Stomach (tissue), 9 donors: ENCODE data around the gene ZNF497. TPM values are rescaled to one million over a fixed set of nuclear protein-coding genes. Genes with fewer than 3 reads are reported as not detected.

Source experiments
- DNase-seq, 2 donors: peaks; one replicate each; pipeline versions ENCODE4 v3.0.0 to v3.0.0-alpha.2; 2013 to 2019
- H3K27ac ChIP-seq, 5 donors: fragments of 200-600 bp in 4 of 5; sonication (generic) in 4 of 5; one replicate each; pipeline ENCODE4 v1.5.1; 2013 to 2019; ENCODE audit warnings: mild to moderate bottlenecking in 1 of 5, moderate library complexity in 1 of 5
- H3K27me3 ChIP-seq, 3 donors: fragments of 200-600 bp; sonication (generic); one replicate each; pipeline ENCODE4 v1.5.1; 2017 to 2019; ENCODE audit warnings: mixed run types in 1 of 3
- H3K36me3 ChIP-seq, 4 donors: fragments of 200-600 bp; sonication (generic); 1 replicate in 3 of 4; 2 replicates in 1 of 4; pipeline ENCODE4 v1.5.1; 2016 to 2019
- H3K4me1 ChIP-seq, 4 donors: fragments of 200-600 bp; sonication (generic); one replicate each; pipeline ENCODE4 v1.5.1; 2016 to 2019
- H3K4me3 ChIP-seq, 4 donors: fragments of 200-600 bp; sonication (generic) in 3 of 4; one replicate each; pipeline ENCODE4 v1.5.1; 2016 to 2019; ENCODE audit warnings: mild to moderate bottlenecking in 1 of 4
- H3K9me3 ChIP-seq, 4 donors: fragments of 200-600 bp; sonication (generic); one replicate each; pipeline ENCODE4 v1.5.1; 2016 to 2019
- CTCF ChIP-seq, 7 experiments: fragments of 450-650 bp in 4 of 7; fragments of 200-600 bp in 3 of 7; sonication (generic) in 3 of 7; IDR thresholded peaks; one replicate each; pipeline ENCODE4 v1.5.1; 2016 to 2019; ENCODE audit warnings: antibody characterized with exemption in 7 of 7, control low read depth in 2 of 7, mild to moderate bottlenecking in 1 of 7
- EP300 ChIP-seq: sonication (generic); formaldehyde crosslinking; IDR thresholded peaks from one replicate; pipeline ENCODE4 v1.6.1; 2017; ENCODE audit warnings: antibody characterized with exemption
- POLR2A ChIP-seq, 4 donors: fragments of 450-650 bp; IDR thresholded peaks; one replicate each; pipeline ENCODE4 v1.6.1; 2016; ENCODE audit warnings: antibody characterized with exemption in 4 of 4, control low read depth in 2 of 4, mild to moderate bottlenecking in 1 of 4, moderate library complexity in 1 of 4
- POLR2AphosphoS5 ChIP-seq, 3 donors: sonication (generic); formaldehyde crosslinking; IDR thresholded peaks; one replicate each; pipeline ENCODE4 v1.6.1; 2016; ENCODE audit warnings: antibody characterized with exemption in 3 of 3
- WGBS, 5 donors: extraction: QIAGEN DNeasy Blood & Tissue Kit in 3 of 5; methylation state at CpG; one replicate each; pipeline versions ENCODE4 v1.1.5 to v1.1.7; 2013 to 2018; 5-methylcytosine and 5-hydroxymethylcytosine counted together
- intact Hi-C: fragments of 100-400 bp; cut with DNase I; formaldehyde crosslinking; loops from one replicate; pipeline ENCODE4 v1.15.1; 2023; ENCODE audit warnings: low total_unique reads
- polyA plus RNA-seq, 3 donors: library from polyadenylated mRNA; stranded (reverse); fragments of 200-250 nt; gene quantifications; one replicate each; pipeline ENCODE4 v1.2.3, GENCODE V29; 2013
- total RNA-seq, 5 donors: library from RNA; depleted of rRNA; stranded (reverse); fragments of >200 nt; gene quantifications; one replicate each; pipeline versions ENCODE4 v1.1.0 to v1.2.3, GENCODE V29; 2014 to 2016
- donor health status: healthy with polysubstance abuse.
- donor health status: Bipolar disorder and iron deficiency.
- donor health status: healthy.

The ZNF497 gene
- total and polyA plus RNA-seq, 8 donors = 0.12 to 12.3 (median 1.0) TPM; not detected in 1

GRCh38 chr19:58325311-58326022 lies 37.1 kb downstream of the ZNF497 start:
- Histone ChIP-seq H3K4me1 (peaks cover 14 to 35% (median 30%) of the 10 kb centered on the region in 4 donors), H3K9me3 (no peaks in the 10 kb centered on the region), H3K36me3 (peaks cover 0 to 16% (median 13%) of the 10 kb centered on the region in 4 donors), H3K4me3 (peak overlapping the region; percentile 57 to 79 (median 67)), H3K27me3 (no peaks in the 10 kb centered on the region), H3K27ac (peak overlapping the region in 1 of 5 donors; percentile 32)
- TF ChIP-seq POLR2A (IDR thresholded peaks at IDR 0.05) (no peak), CTCF (IDR thresholded peaks at IDR 0.05) (no peak), POLR2AphosphoS5 (IDR thresholded peaks at IDR 0.05) (no peak), EP300 (no peak)
- intact Hi-C loops = no loop called here
- WGBS, 5 donors = 55 to 65% (median 62%) methylated on average over 6 of the region's 6 CpGs
- peak in 1 of 2 donors; percentile 36 for DNase-seq

- intact Hi-C loops = no loop called here
- Histone ChIP-seq H3K27ac (no peak overlapping the region), H3K9me3 (no peaks in the 10 kb centered on the region), H3K4me3 (no peak overlapping the region), H3K4me1 (no peaks in the 10 kb centered on the region), H3K27me3 (no peaks in the 10 kb centered on the region), H3K36me3 (peaks cover 11 to 50% (median 47%) of the 10 kb centered on the region in 4 donors)
- DNase-seq = no peak
- 92 to 99% (median 95%) methylated on average over 10 of the region's 10 CpGs for WGBS, 5 donors
- TF ChIP-seq CTCF (IDR thresholded peaks at IDR 0.05) (no peak), EP300 (no peak), POLR2A (IDR thresholded peaks at IDR 0.05) (no peak), POLR2AphosphoS5 (IDR thresholded peaks at IDR 0.05) (no peak)
Measured at GRCh38 chr19:58319241-58319640, 43.3 kb downstream of the ZNF497 start.

GRCh38 chr19:58318297-58318696 lies 44.3 kb downstream of the ZNF497 start:
- H3K4me3 ChIP-seq = no peak overlapping the region
- intact Hi-C loops = no loop called here
- no peak for TF ChIP-seq POLR2AphosphoS5 (IDR thresholded peaks at IDR 0.05)
- TF ChIP-seq EP300 = no peak
- TF ChIP-seq POLR2A (IDR thresholded peaks at IDR 0.05) = no peak
- TF ChIP-seq CTCF (IDR thresholded peaks at IDR 0.05) = no peak
- H3K36me3 ChIP-seq = peaks cover 16 to 60% (median 57%) of the 10 kb centered on the region in 4 donors
- WGBS, 5 donors = 72 to 100% (median 83%) methylated on average over 1 to 4 of the region's 4 CpGs
- H3K9me3 ChIP-seq = no peaks in the 10 kb centered on the region
- H3K27ac ChIP-seq = no peak overlapping the region
- no peaks in the 10 kb centered on the region for H3K27me3 ChIP-seq
- no peaks in the 10 kb centered on the region for H3K4me1 ChIP-seq
- DNase-seq = no peak

GRCh38 chr19:58317476-58318072 lies 45.0 kb downstream of the ZNF497 start:
- Histone ChIP-seq H3K27ac (no peak overlapping the region), H3K4me3 (no peak overlapping the region), H3K4me1 (no peaks in the 10 kb centered on the region), H3K36me3 (peaks cover 23 to 65% (median 61%) of the 10 kb centered on the region in 4 donors), H3K9me3 (no peaks in the 10 kb centered on the region), H3K27me3 (no peaks in the 10 kb centered on the region)
- TF ChIP-seq CTCF (IDR thresholded peaks at IDR 0.05) (no peak), POLR2AphosphoS5 (IDR thresholded peaks at IDR 0.05) (no peak), EP300 (no peak), POLR2A (IDR thresholded peaks at IDR 0.05) (no peak)
- WGBS, 5 donors = 61 to 67% (median 63%) methylated on average over 7 of the region's 7 CpGs
- peak in 1 of 2 donors; percentile 71 for DNase-seq
- intact Hi-C loops = no loop called here
